Ascending aorta (tissue), 2 donors: ENCODE measurements around the gene HAUS7. TPM values are rescaled to one million over a fixed set of nuclear protein-coding genes. Genes with fewer than 3 reads are reported as not detected.

Experiments used
- DNase-seq, 2 donors: peaks; one replicate each; pipeline ENCODE4 v3.0.0-alpha.2; 2019; ENCODE audit warnings: low spot score in 2 of 2
- H3K27ac ChIP-seq, 2 donors: fragments of 200-600 bp; sonication (generic); one replicate each; pipeline ENCODE4 v1.5.1; 2016 to 2017; ENCODE audit warnings: mild to moderate bottlenecking in 1 of 2
- H3K27me3 ChIP-seq: fragments of 200-600 bp; sonication (generic); one replicate; pipeline ENCODE4 v1.5.1; 2017
- H3K36me3 ChIP-seq, 2 donors: fragments of 200-600 bp; sonication (generic); one replicate each; pipeline ENCODE4 v1.5.1; 2016
- H3K4me1 ChIP-seq, 2 donors: fragments of 200-600 bp; sonication (generic); one replicate each; pipeline ENCODE4 v1.5.1; 2016 to 2017; ENCODE audit warnings: mild to moderate bottlenecking in 1 of 2
- H3K4me3 ChIP-seq, 2 donors: fragments of 200-600 bp; sonication (generic); one replicate each; pipeline ENCODE4 v1.5.1; 2016 to 2017; ENCODE audit warnings: mild to moderate bottlenecking in 1 of 2
- H3K9me3 ChIP-seq, 2 donors: fragments of 200-600 bp; sonication (generic); one replicate each; pipeline ENCODE4 v1.5.1; 2016
- CTCF ChIP-seq, 3 experiments: fragments of 200-600 bp in 2 of 3; fragments of 450-650 bp in 1 of 3; sonication (generic) in 2 of 3; IDR thresholded peaks; one replicate each; pipeline ENCODE4 v1.5.1; 2016 to 2019; ENCODE audit warnings: antibody characterized with exemption in 3 of 3, mild to moderate bottlenecking in 1 of 3, moderate library complexity in 1 of 3
- intact Hi-C: fragments of 100-400 bp; cut with DNase I; formaldehyde crosslinking; loops from one replicate; pipeline ENCODE4 v1.15.1; 2023
- total RNA-seq: library from RNA; depleted of rRNA; stranded (reverse); fragments of >200 nt; gene quantifications from one replicate; pipeline ENCODE4 v1.1.0, GENCODE V29; 2016

Gene HAUS7
- total RNA-seq, 1 donor from 2014 or later, result 22.5 TPM

- no peaks in the 10 kb centered on the region for H3K36me3 ChIP-seq
- no peaks in the 10 kb centered on the region for H3K9me3 ChIP-seq
- DNase-seq, result no peak
- peaks cover 5% of the 10 kb centered on the region for H3K27me3 ChIP-seq
- peak overlapping the region; percentile 48 to 71 for H3K4me3 ChIP-seq
- H3K4me1 ChIP-seq, result no peaks in the 10 kb centered on the region
- no peak for TF ChIP-seq CTCF (IDR thresholded peaks at IDR 0.05)
- intact Hi-C loops, result no loop called here
- H3K27ac ChIP-seq, result no peak overlapping the region
These were observed 58.3 kb downstream of the HAUS7 start for GRCh38 chrX:153411988-153412574.

- peaks cover 5% of the 10 kb centered on the region for H3K27me3 ChIP-seq
- no peak within 1 kb of the TSS for H3K27ac ChIP-seq
These were observed 59.0 kb downstream of the HAUS7 start, which contains the start of gene ZFP92 for GRCh38 chrX:153411255-153411987. ZFP92 (plus strand) TSS chrX:153411472; CDS start chrX:153418323, 6,851 bp downstream.

GRCh38 chrX:153410888-153411254 is 59.5 kb downstream of the HAUS7 start:
- Histone ChIP-seq H3K4me3 (peak overlapping the region; percentile 48 to 71), H3K9me3 (no peaks in the 10 kb centered on the region), H3K4me1 (no peaks in the 10 kb centered on the region), H3K27me3 (peaks cover 5% of the 10 kb centered on the region), H3K27ac (no peak overlapping the region), H3K36me3 (no peaks in the 10 kb centered on the region)
- DNase-seq, result no peak
- TF ChIP-seq CTCF (IDR thresholded peaks at IDR 0.05), result no peak
- intact Hi-C loops, result no loop called here

More at GRCh38 chrX:153411255-153411987, 59.0 kb downstream of the HAUS7 start, which contains the start of gene ZFP92:
- no peaks in the 10 kb centered on the region for H3K4me1 ChIP-seq
- no peaks in the 10 kb centered on the region for H3K9me3 ChIP-seq
- intact Hi-C loops, result no loop called here
- no peaks in the 10 kb centered on the region for H3K36me3 ChIP-seq
- no peak for DNase-seq
- TF ChIP-seq CTCF (IDR thresholded peaks at IDR 0.05), result no peak
- H3K4me3 ChIP-seq, result peak within 1 kb of the TSS; percentile 48 to 71

DNA sequence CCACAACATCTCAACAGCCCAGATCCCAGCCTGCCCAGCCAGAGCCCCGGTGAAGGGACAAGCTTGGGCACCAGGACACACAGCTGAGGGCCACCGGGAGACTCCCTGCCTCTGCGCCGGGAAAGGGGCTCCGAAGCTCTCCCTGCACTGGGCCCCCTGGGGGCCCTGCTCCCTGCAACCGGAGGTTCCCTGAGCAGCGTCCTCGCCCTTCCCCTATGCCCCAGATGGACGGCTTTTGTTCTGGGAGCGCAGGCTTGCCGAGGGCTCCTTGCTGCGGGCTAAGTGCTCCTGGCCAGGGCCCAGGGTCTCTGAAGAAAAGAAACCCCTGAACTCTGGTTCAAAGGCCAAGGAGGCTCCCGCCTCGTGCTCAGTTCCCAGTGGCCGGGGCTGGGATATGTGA is 60.0 kb downstream of the HAUS7 start:
- intact Hi-C loops, result no loop called here
- no peak for DNase-seq

GRCh38 chrX:153409414-153410101 is 60.8 kb downstream of the HAUS7 start:
- DNase-seq, result no peak

More for the DNA sequence above, 60.0 kb downstream of the HAUS7 start:
- TF ChIP-seq CTCF (IDR thresholded peaks at IDR 0.05), result no peak
- H3K27ac ChIP-seq, result no peak overlapping the region
- H3K27me3 ChIP-seq, result peaks cover 5% of the 10 kb centered on the region
- H3K4me1 ChIP-seq, result no peaks in the 10 kb centered on the region
- no peaks in the 10 kb centered on the region for H3K36me3 ChIP-seq
- no peak overlapping the region for H3K4me3 ChIP-seq
- no peaks in the 10 kb centered on the region for H3K9me3 ChIP-seq

More at GRCh38 chrX:153409414-153410101, 60.8 kb downstream of the HAUS7 start:
- intact Hi-C loops, result no loop called here
- Histone ChIP-seq H3K27ac (no peak overlapping the region), H3K9me3 (no peaks in the 10 kb centered on the region), H3K36me3 (no peaks in the 10 kb centered on the region), H3K4me3 (no peak overlapping the region), H3K27me3 (peaks cover 5% of the 10 kb centered on the region), H3K4me1 (no peaks in the 10 kb centered on the region)
- TF ChIP-seq CTCF (IDR thresholded peaks at IDR 0.05), result no peak
